A673 (cell line): ENCODE results near the gene RNF123. TPM values are rescaled to one million over a fixed set of nuclear protein-coding genes. Genes with fewer than 3 reads are reported as not detected.

ENCODE experiments used
- BruUV-seq: library from RNA; stranded (reverse); fragments of 400-500 nt; replicated peaks from 2 replicates; lab custom pipeline; 2021; lab: Mats Ljungman, UMichigan
- CTCF ChIA-PET: fragments of 300-600 bp; sonication (Branson Sonifier 250); formaldehyde crosslinking; loops from one replicate; lab custom pipeline; 2022; ENCODE audit warnings: antibody characterized with exemption; lab: Charles Lee
- POLR2A ChIA-PET: fragments of 300-600 bp; sonication (Branson Sonifier 250); formaldehyde crosslinking; loops from one replicate; lab custom pipeline; 2022; ENCODE audit warnings: antibody characterized with exemption; ENCODE audit not compliant: low non-redundant PET; lab: Charles Lee
- DNase-seq: peaks from one replicate; pipeline ENCODE4 v3.0.0-alpha.2; 2015; ENCODE audit warnings: low spot score
- H3K27ac ChIP-seq: fragments of 200-600 bp; sonication (generic); 2 replicates; pipeline ENCODE4 v1.5.1; 2016; ENCODE audit warnings: mixed run types, low read depth, mild to moderate bottlenecking, mixed read lengths, antibody characterized with exemption, low read length; ENCODE audit not compliant: poor library complexity, severe bottlenecking
- H3K27me3 ChIP-seq: fragments of 200-600 bp; sonication (generic); replicated peaks from 2 replicates; pipeline ENCODE4 v1.6.1; 2017; ENCODE audit warnings: mixed run types, low read depth, mild to moderate bottlenecking, mixed read lengths, antibody characterized with exemption, low read length; ENCODE audit not compliant: insufficient read depth, poor library complexity
- H3K36me3 ChIP-seq: fragments of 200-600 bp; sonication (generic); 2 replicates; pipeline ENCODE4 v1.6.1; 2016; ENCODE audit warnings: mixed run types, mild to moderate bottlenecking, mixed read lengths, antibody characterized with exemption, low read length; ENCODE audit not compliant: insufficient read depth, poor library complexity, severe bottlenecking
- H3K4me1 ChIP-seq: fragments of 200-600 bp; sonication (generic); 2 replicates; pipeline ENCODE4 v1.6.1; 2017; ENCODE audit warnings: mixed run types, mild to moderate bottlenecking, mixed read lengths, antibody characterized with exemption, low read length; ENCODE audit not compliant: insufficient read depth, poor library complexity, severe bottlenecking
- H3K4me3 ChIP-seq: fragments of 200-600 bp; sonication (generic); 2 replicates; pipeline ENCODE4 v1.5.1; 2016; ENCODE audit warnings: low read depth, mixed run types, mild to moderate bottlenecking, mixed read lengths, low read length; ENCODE audit not compliant: poor library complexity, severe bottlenecking
- H3K9me3 ChIP-seq: fragments of 200-600 bp; sonication (generic); 2 replicates; pipeline ENCODE4 v1.6.1; 2016; ENCODE audit warnings: mixed run types, low read depth, mild to moderate bottlenecking, mixed read lengths, antibody characterized with exemption, low read length; ENCODE audit not compliant: poor library complexity, severe bottlenecking
- EZH2 ChIP-seq: fragments of 200-600 bp; sonication (generic); IDR thresholded peaks from 2 replicates; pipeline ENCODE4 v1.6.1; 2017; ENCODE audit warnings: borderline replicate concordance, low read depth, mild to moderate bottlenecking, mixed read lengths, antibody characterized with exemption, low read length; ENCODE audit not compliant: poor library complexity, severe bottlenecking
- intact Hi-C: fragments of 100-400 bp; cut with micrococcal nuclease; formaldehyde crosslinking; loops from one replicate; pipeline ENCODE4 v1.10.0; 2022; ENCODE audit not compliant: unreplicated experiment
- total RNA-seq: library from RNA; stranded (reverse); gene quantifications from 2 replicates; pipeline ENCODE4 v1.2.3, GENCODE V29; 2021
- TF ChIP-seq, protein P1 (sequence below): fragments of 300-800, 200-600 bp; sonication (generic); conservative IDR thresholded peaks from 2 replicates; pipeline ENCODE4 v1.5.1; 2017; ENCODE audit warnings: low read depth, mild to moderate bottlenecking, antibody characterized with exemption, low read length, moderate library complexity, mixed read lengths

RNF123 gene
- total RNA-seq, 1 experiment from 2014 or later: 31.5 TPM

- Histone ChIP-seq H3K27me3 (no peaks in the 10 kb centered on the region), H3K9me3 (no peaks in the 10 kb centered on the region), H3K36me3 (no peaks in the 10 kb centered on the region), H3K4me1 (no peaks in the 10 kb centered on the region), H3K27ac (no peak overlapping the region), H3K4me3 (no peak overlapping the region)
- ChIA-PET POLR2A (no interaction called here), CTCF (no interaction called here)
- no peak for DNase-seq
- intact Hi-C loops: loop anchor here (5.0 kb wide), 1 partner anchor 192 kb away; no protein-coding TSS in a partner anchor
- TF ChIP-seq, protein P1, sequence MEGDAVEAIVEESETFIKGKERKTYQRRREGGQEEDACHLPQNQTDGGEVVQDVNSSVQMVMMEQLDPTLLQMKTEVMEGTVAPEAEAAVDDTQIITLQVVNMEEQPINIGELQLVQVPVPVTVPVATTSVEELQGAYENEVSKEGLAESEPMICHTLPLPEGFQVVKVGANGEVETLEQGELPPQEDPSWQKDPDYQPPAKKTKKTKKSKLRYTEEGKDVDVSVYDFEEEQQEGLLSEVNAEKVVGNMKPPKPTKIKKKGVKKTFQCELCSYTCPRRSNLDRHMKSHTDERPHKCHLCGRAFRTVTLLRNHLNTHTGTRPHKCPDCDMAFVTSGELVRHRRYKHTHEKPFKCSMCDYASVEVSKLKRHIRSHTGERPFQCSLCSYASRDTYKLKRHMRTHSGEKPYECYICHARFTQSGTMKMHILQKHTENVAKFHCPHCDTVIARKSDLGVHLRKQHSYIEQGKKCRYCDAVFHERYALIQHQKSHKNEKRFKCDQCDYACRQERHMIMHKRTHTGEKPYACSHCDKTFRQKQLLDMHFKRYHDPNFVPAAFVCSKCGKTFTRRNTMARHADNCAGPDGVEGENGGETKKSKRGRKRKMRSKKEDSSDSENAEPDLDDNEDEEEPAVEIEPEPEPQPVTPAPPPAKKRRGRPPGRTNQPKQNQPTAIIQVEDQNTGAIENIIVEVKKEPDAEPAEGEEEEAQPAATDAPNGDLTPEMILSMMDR: no peak
- no peak for TF ChIP-seq EZH2
- no TSS peak for BruUV-seq
Observed at GRCh38 chr3:49714728-49715550, 25.6 kb downstream of the RNF123 start.

DNA sequence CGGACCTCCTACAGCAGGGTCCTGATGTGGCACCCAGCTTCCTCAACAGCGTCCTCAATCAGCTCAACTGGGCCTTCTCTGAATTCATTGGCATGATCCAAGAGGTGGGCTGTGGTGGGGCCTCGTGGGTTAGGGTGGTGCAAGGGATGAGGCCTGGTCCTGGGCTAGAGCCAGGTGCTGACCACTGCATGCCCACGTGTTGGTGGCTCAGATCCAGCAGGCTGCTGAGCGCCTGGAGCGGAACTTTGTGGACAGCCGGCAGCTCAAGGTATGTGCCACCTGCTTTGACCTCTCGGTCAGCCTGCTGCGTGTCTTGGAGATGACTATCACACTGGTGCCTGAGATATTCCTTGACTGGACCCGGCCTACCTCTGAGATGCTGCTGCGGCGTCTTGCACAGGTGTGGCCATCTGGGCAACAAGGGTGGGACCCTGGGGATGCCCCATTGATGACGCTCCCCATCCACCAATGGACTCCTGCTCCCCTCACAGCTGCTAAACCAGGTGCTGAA, 26.3 kb downstream of the RNF123 start:
- Histone ChIP-seq H3K36me3 (peaks cover 1% of the 10 kb centered on the region), H3K4me3 (no peak overlapping the region), H3K9me3 (no peaks in the 10 kb centered on the region), H3K27me3 (no peaks in the 10 kb centered on the region), H3K4me1 (no peaks in the 10 kb centered on the region), H3K27ac (no peak overlapping the region)
- CTCF ChIA-PET: no interaction called here
- intact Hi-C loops: loop anchor here (5.0 kb wide), 1 partner anchor 192 kb away; no protein-coding TSS in a partner anchor
- DNase-seq: no peak
- POLR2A ChIA-PET: no interaction called here
- no peak for TF ChIP-seq EZH2
- TF ChIP-seq, protein P1: no peak
- no TSS peak for BruUV-seq

GRCh38 chr3:49716169-49716568, 26.8 kb downstream of the RNF123 start:
- no peak for TF ChIP-seq EZH2
- TF ChIP-seq, protein P1: no peak
- ChIA-PET CTCF (no interaction called here), POLR2A (no interaction called here)
- no TSS peak for BruUV-seq
- Histone ChIP-seq H3K27ac (no peak overlapping the region), H3K27me3 (no peaks in the 10 kb centered on the region), H3K36me3 (peaks cover 5% of the 10 kb centered on the region), H3K4me1 (no peaks in the 10 kb centered on the region), H3K9me3 (no peaks in the 10 kb centered on the region), H3K4me3 (no peak overlapping the region)
- no peak for DNase-seq
- intact Hi-C loops: loop anchor here (5.0 kb wide), 1 partner anchor 191 kb away; no protein-coding TSS in a partner anchor
